ENCODE results near the gene TXNRD1. TPM values are rescaled to one million over a fixed set of nuclear protein-coding genes. Genes with fewer than 3 reads are reported as not detected.
A peak's percentile ranks its signal among the peaks of the same experiment; 100 is the strongest.

TXNRD1 gene
- total RNA-seq, 1 experiment from 2014 or later, result 327 TPM

DNA sequence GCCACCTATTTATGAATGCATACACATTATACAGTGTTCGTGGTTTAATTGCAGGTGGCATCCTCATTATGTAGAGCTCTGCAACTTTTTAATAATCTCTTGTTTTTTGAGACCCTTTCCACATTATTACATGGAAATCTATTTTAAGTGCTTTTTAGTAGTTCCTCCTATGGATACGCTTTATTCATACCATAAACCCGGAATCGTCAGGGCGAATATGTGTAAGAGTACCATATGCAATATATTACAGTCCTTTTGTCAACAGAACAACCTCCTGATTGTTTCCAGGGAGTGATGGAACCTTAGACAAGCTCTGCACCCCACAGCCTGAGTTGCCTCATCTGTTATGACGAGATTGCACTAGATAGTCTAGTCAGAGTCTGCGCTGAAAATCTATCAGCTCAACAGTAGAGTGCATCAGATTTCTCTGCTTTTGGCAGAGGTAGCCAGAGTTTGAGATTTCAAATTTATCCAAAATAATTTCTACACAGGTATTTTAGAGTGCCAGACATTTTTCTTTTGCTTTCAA is 121.5 kb downstream of the TXNRD1 start (continued):
- TF ChIP-seq CBX3 (IDR thresholded peaks at IDR 0.05; ENCODE audit: low read depth), result no peak
- TF ChIP-seq TCF7L2 (IDR thresholded peaks at IDR 0.05; ENCODE audit: borderline replicate concordance, extremely low read depth, insufficient read depth, insufficient read length), result no peak

DNA sequence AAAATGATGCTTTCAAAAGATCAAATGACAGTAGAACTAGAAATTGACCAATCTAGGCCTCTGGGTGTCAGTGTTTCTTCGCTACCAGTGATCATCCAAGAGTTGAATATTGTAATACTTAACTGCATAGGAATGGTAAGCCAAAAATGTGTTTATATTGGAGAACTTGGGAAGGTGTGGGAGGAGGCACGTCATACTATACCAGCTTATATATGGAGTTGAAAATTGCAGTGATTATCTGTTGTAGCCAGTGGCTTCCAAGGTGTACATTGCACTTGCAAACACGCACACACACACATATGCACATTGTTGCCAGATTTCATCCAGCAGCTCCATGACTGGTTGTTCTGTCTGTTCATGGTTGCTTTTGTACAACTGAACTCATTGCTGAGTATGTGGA is 124.1 kb downstream of the TXNRD1 start:
- intact Hi-C loops (cut with micrococcal nuclease), result no loop called here
- Histone ChIP-seq H3K4me1 (ENCODE audit: control insufficient read depth in 1 of 2, insufficient read depth in 2 of 2, low read length in 2 of 2) (no peaks in the 10 kb centered on the region), H3K27me3 (ENCODE audit: insufficient read depth, low read length) (no peaks in the 10 kb centered on the region), H3K4me3 (replicated peaks in 1 of 2; ENCODE audit: low read depth in 1 of 2, low read length in 2 of 2) (no peak overlapping the region), H3K9me2 (ENCODE audit: insufficient read depth) (no peaks in the 10 kb centered on the region), H3K4me2 (ENCODE audit: low read length) (no peak overlapping the region), H3K36me3 (ENCODE audit: control insufficient read depth in 1 of 2, insufficient read depth in 2 of 2, low read length in 2 of 2) (peaks cover 45 to 76% of the 10 kb centered on the region in 2 experiments), H4K20me1 (ENCODE audit: insufficient read depth) (peaks cover 21% of the 10 kb centered on the region; the same call in 1 of the 2 replicates), H2AFZ (ENCODE audit: low read depth, low read length, poor library complexity, severe bottlenecking) (no peak overlapping the region), H3K9me3 (ENCODE audit: control insufficient read depth in 1 of 2, insufficient read depth in 1 of 2, low read depth in 1 of 2, low read length in 2 of 2) (no peaks in the 10 kb centered on the region), H3K27ac (ENCODE audit: low read depth, low read length) (no peak overlapping the region), H3K9ac (ENCODE audit: low read length) (no peak overlapping the region), H3K79me2 (ENCODE audit: insufficient read depth, low read length) (peaks cover 96% of the 10 kb centered on the region)
- CTCF ChIA-PET, result no interaction called here
- RAD21 ChIA-PET (ENCODE audit: low non-redundant PET in 1 of 2, low total read pairs in 2 of 2, uncharacterized antibody in 2 of 2, unreplicated experiment in 2 of 2), result no interaction called here
- POLR2A ChIA-PET, result no interaction called here
- DNase-seq (ENCODE audit: low read depth, low spot score) (no peak), ATAC-seq (no peak)
- no TSS peak for BruUV-seq (replicated peaks)
- TF ChIP-seq, protein P1, sequence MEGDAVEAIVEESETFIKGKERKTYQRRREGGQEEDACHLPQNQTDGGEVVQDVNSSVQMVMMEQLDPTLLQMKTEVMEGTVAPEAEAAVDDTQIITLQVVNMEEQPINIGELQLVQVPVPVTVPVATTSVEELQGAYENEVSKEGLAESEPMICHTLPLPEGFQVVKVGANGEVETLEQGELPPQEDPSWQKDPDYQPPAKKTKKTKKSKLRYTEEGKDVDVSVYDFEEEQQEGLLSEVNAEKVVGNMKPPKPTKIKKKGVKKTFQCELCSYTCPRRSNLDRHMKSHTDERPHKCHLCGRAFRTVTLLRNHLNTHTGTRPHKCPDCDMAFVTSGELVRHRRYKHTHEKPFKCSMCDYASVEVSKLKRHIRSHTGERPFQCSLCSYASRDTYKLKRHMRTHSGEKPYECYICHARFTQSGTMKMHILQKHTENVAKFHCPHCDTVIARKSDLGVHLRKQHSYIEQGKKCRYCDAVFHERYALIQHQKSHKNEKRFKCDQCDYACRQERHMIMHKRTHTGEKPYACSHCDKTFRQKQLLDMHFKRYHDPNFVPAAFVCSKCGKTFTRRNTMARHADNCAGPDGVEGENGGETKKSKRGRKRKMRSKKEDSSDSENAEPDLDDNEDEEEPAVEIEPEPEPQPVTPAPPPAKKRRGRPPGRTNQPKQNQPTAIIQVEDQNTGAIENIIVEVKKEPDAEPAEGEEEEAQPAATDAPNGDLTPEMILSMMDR (IDR thresholded peaks at IDR 0.05 in 2 of 3, conservative IDR thresholded peaks at IDR 0.05 in 1 of 3; ENCODE audit: borderline replicate concordance in 1 of 3, insufficient read depth in 1 of 3, low read depth in 2 of 3, low read length in 2 of 3), result peak in 1 of 3 experiments; percentile 18; a peak in 1 of 6 replicates
- TF ChIP-seq POLR2AphosphoS5 (IDR thresholded peaks at IDR 0.05; ENCODE audit: low read depth, low read length), result no peak

DNA sequence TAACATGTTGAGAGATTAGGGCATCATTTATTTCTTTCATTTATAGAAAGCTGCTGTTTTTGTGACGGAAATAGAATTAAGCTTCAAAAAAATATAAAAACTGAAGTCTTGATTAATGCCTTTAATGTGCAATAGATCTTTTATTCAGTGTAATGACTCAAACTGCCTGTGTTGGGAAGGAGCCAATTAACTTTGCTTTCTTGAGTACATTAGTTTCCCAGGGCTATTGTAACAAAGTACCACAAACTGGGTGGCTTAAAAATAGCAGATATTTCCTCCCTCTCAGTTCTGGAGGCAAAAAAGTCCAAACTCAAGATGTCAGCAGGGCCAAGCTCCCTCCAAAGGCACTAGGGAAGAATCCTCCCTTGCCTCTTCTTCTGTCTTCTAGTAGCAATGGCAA is 124.6 kb downstream of the TXNRD1 start:
- DNase-seq (ENCODE audit: low read depth, low spot score), result no peak
- POLR2A ChIA-PET, result no interaction called here
- BruUV-seq (replicated peaks), result TSS peak; percentile 5
- Histone ChIP-seq H3K4me2 (ENCODE audit: low read length) (no peak overlapping the region), H3K27me3 (ENCODE audit: insufficient read depth, low read length) (no peaks in the 10 kb centered on the region), H3K79me2 (ENCODE audit: insufficient read depth, low read length) (peaks cover 96% of the 10 kb centered on the region), H4K20me1 (ENCODE audit: insufficient read depth) (peaks cover 25% of the 10 kb centered on the region; the same call in 1 of the 2 replicates), H3K4me3 (replicated peaks in 1 of 2; ENCODE audit: low read depth in 1 of 2, low read length in 2 of 2) (no peak overlapping the region), H3K4me1 (ENCODE audit: control insufficient read depth in 1 of 2, insufficient read depth in 2 of 2, low read length in 2 of 2) (no peaks in the 10 kb centered on the region), H3K27ac (ENCODE audit: low read depth, low read length) (no peak overlapping the region), H3K9ac (ENCODE audit: low read length) (no peak overlapping the region), H3K9me3 (ENCODE audit: control insufficient read depth in 1 of 2, insufficient read depth in 1 of 2, low read depth in 1 of 2, low read length in 2 of 2) (no peaks in the 10 kb centered on the region), H3K36me3 (ENCODE audit: control insufficient read depth in 1 of 2, insufficient read depth in 2 of 2, low read length in 2 of 2) (peaks cover 48 to 77% of the 10 kb centered on the region in 2 experiments), H3K9me2 (ENCODE audit: insufficient read depth) (no peaks in the 10 kb centered on the region), H2AFZ (ENCODE audit: low read depth, low read length, poor library complexity, severe bottlenecking) (no peak overlapping the region)
- intact Hi-C loops (cut with micrococcal nuclease), result no loop called here
- RAD21 ChIA-PET (ENCODE audit: low non-redundant PET in 1 of 2, low total read pairs in 2 of 2, uncharacterized antibody in 2 of 2, unreplicated experiment in 2 of 2), result no interaction called here
- no peak for ATAC-seq
- TF ChIP-seq EGR1 (IDR thresholded peaks at IDR 0.05; ENCODE audit: low read depth) (no peak), ZNF274 (IDR thresholded peaks at IDR 0.05; ENCODE audit: low read depth, low read length) (no peak), TCF7L2 (IDR thresholded peaks at IDR 0.05; ENCODE audit: borderline replicate concordance, extremely low read depth, insufficient read depth, insufficient read length) (no peak), FOSL1 (IDR thresholded peaks at IDR 0.05; ENCODE audit: low read depth) (no peak), YY1 (IDR thresholded peaks at IDR 0.05; ENCODE audit: extremely low read depth, insufficient replicate concordance, low read depth, low read length) (no peak), EZH2phosphoT487 (IDR thresholded peaks at IDR 0.05; ENCODE audit: borderline replicate concordance) (no peak)
- CTCF ChIA-PET, result no interaction called here
